Measurements from ENCODE around the gene ESPL1.

DNA sequence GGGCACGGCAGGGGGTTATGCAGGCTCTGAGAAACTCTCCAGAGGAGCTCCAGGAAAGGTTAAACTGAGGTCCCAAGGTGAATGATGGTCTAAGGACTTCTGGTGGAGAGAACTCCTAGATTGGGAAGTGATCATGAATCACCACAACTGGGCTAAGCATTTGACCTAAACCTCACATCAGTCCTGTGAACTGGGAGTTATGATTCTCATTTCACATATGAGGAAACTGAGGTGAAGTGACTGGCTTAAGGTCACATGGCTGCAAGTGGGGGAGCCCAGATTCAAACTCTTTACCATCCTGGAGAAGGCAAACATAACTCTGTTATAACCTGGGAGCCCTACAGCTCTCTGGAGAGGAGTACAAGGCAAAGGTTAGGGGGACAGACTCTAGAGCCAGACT lies 40.3 kb upstream of the ESPL1 start:
- no peak for TF ChIP-seq POLR2A (IDR thresholded peaks at IDR 0.05)
- TF ChIP-seq, protein P1, sequence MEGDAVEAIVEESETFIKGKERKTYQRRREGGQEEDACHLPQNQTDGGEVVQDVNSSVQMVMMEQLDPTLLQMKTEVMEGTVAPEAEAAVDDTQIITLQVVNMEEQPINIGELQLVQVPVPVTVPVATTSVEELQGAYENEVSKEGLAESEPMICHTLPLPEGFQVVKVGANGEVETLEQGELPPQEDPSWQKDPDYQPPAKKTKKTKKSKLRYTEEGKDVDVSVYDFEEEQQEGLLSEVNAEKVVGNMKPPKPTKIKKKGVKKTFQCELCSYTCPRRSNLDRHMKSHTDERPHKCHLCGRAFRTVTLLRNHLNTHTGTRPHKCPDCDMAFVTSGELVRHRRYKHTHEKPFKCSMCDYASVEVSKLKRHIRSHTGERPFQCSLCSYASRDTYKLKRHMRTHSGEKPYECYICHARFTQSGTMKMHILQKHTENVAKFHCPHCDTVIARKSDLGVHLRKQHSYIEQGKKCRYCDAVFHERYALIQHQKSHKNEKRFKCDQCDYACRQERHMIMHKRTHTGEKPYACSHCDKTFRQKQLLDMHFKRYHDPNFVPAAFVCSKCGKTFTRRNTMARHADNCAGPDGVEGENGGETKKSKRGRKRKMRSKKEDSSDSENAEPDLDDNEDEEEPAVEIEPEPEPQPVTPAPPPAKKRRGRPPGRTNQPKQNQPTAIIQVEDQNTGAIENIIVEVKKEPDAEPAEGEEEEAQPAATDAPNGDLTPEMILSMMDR (IDR thresholded peaks at IDR 0.05), result no peak

Data from gastroesophageal sphincter (tissue), 3 donors.